ENCODE results near the gene MBNL1. TPM values are rescaled to one million over a fixed set of nuclear protein-coding genes. Genes with fewer than 3 reads are reported as not detected.

MBNL1 gene
- polyA plus RNA-seq, 1 donor = 57.8 TPM

GRCh38 chr3:152447511-152447910, 178.8 kb downstream of the MBNL1 start:
- no peak for DNase-seq (ENCODE audit: low read depth)

GRCh38 chr3:152448091-152448490, 179.4 kb downstream of the MBNL1 start:
- DNase-seq (ENCODE audit: low read depth) = no peak

DNA sequence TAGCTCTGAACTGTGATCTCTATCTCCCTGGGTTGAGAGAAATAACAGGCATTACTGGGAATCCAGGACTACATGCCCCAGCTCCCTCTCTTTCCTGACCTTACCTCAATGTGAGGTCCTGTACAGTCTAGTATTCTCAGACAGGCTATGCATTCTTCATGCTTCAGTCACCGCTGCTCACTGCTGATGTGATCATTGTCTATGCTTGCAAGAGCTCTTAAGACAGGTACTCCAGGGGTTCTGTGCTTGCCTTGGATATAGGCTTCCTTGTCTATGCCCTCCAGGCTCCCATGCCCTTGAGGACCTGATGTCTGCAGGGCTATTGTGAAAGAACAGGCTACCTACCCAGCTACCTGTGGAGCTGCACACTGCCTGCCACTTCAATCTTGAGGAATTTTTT, 183.6 kb downstream of the MBNL1 start:
- no peak for DNase-seq (ENCODE audit: low read depth)

- no peak for DNase-seq (ENCODE audit: low read depth)
These were observed 185.5 kb downstream of the MBNL1 start for GRCh38 chr3:152454076-152454875.

GRCh38 chr3:152455989-152456388, 187.3 kb downstream of the MBNL1 start:
- DNase-seq (ENCODE audit: low read depth) = no peak

DNA sequence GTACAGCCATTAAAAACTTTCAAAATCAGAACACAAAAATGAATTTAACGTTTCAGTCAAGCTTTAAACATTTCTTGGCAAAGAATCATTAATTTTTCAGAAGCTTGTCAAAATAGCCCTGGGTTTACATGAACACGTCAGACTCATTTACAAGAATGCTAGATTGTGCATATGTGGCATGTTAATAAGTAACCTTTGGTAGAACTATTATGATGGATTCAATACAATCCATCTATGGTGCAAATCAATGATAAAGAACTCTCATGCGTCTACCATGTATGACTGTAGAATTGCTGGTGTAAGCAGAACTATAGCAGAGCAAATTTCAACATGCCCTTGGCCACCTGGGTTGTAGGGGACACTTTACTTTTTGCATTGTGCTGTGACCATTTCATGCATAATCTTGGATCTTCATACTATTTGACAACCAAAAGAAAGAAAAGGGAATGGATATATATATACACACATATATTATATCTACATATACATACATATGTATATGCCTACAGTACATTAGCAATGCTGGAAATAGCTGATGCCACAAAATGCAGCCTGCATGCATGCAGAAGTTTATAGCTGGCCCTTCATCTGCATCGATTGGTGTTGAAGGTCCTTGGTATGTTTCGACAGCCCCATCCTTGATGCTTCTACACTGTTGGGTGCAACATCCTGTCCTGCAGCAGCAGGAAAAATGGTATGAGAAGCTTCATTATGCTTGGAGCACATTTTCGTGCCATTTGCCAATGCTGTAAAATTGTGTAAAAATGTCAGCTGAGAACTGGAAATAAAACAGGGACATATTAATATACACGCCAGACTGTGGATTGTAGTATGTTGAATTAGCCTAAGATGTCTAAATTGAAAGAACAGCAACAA, 189.0 kb downstream of the MBNL1 start:
- no peak for DNase-seq (ENCODE audit: low read depth)

GRCh38 chr3:152458376-152459117, 189.8 kb downstream of the MBNL1 start:
- DNase-seq (ENCODE audit: low read depth) = no peak

GRCh38 chr3:152459118-152459515, 190.4 kb downstream of the MBNL1 start:
- DNase-seq (ENCODE audit: low read depth) = no peak

DNA sequence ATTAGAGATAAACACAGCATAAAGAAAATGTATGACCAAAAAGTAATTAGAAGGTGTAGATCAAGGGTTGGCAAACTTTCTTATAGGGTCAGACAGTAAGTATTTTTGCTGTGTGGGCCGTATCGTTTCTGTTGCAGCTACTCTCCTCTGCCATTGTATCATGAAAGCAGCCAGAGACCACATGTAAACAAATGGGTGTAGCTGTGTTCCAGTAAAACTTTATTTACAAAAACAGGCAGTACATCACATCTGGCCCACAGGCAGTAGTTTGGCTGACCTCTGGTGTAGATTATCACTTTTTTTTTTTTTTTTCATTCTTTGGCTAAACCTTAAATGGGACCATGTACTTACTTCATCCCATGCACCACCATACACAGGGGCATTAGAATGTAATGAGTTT, 190.8 kb downstream of the MBNL1 start:
- no peak for DNase-seq (ENCODE audit: low read depth)

GRCh38 chr3:152460936-152461335, 192.2 kb downstream of the MBNL1 start:
- DNase-seq (ENCODE audit: low read depth) = no peak

- DNase-seq (ENCODE audit: low read depth) = no peak
These were observed 192.7 kb downstream of the MBNL1 start for GRCh38 chr3:152461460-152461859.

- no peak for DNase-seq (ENCODE audit: low read depth)
These were observed 198.1 kb downstream of the MBNL1 start for GRCh38 chr3:152466784-152467183.

GRCh38 chr3:152469248-152470025, 200.7 kb downstream of the MBNL1 start:
- no peak for DNase-seq (ENCODE audit: low read depth)

- no peak for DNase-seq (ENCODE audit: low read depth)
These were observed 201.4 kb downstream of the MBNL1 start for GRCh38 chr3:152470095-152470494.

GRCh38 chr3:152470893-152471292, 202.2 kb downstream of the MBNL1 start:
- no peak for DNase-seq (ENCODE audit: low read depth)

- DNase-seq (ENCODE audit: low read depth) = peak; percentile 56
These were observed 203.3 kb downstream of the MBNL1 start for GRCh38 chr3:152471814-152472671.

DNA sequence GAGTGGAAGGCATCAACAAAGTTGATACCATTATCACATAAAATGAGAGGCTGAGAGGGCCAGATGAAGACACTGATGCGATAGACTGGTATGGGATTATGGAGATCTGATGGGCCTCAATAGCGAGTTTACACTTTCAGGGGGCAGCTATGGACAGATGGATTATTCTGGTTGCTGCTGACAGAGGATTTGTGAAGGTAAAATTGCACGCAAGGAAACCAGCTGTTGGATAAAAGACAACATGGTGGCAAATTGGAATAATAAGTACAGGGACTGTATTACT, 203.9 kb downstream of the MBNL1 start:
- no peak for DNase-seq (ENCODE audit: low read depth)

DNA sequence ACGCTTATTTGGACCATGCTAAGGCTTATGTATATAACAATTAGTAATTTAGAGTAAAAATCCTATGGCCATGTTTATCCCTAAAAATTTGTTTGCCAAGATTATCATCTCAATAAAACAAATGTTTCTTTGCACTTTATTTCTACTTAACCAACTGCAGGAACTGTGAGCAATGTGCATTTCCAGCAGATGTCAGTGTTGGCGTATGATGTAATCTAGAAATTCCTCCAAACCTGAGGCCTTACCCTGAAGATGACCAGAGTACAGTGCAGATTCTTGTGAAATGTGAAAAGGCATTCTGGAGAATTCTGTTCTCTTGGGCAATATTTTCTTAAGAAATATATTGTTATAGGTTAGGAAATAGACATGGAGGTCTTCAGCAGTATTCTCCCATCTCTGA, 205.9 kb downstream of the MBNL1 start:
- DNase-seq (ENCODE audit: low read depth) = peak; percentile 22

- no peak for DNase-seq (ENCODE audit: low read depth)
These were observed 208.7 kb downstream of the MBNL1 start for GRCh38 chr3:152477422-152477821.

DNA sequence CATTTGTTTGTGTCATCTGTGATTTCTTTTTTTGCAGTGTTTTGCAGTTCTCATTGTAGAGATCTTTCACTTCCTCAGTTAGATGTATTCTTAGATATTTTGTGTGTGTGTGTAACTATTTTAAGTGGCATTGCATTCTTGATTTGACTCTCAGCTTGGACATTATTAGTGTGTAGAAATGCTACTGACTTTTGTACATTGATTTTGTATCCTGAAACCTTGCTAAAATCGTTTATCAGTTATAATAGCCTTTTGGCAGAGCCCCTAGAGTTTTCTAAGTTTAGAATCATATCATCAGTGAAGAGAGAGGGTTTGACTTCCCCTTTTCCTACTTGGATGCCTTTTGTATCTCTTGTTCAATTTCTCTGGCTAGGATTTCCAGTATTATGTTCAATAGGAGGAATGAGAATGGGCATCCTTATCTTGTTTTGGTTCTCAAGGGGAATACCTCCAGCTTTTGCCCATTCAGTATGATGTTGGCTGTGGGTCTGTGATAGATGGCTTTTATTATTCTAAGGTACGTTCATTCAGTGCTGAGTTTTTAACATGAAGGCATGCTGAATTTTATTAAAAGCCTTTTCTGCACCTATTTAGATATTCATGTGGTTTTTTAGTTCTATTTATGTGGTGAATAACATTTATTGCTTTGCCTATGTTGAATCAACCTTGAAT, 211.7 kb downstream of the MBNL1 start:
- DNase-seq (ENCODE audit: low read depth) = no peak

Data from forelimb muscle (tissue), 1 donor.